HCT116 (cell line): ENCODE results near the gene CARD18. TPM values are rescaled to one million over a fixed set of nuclear protein-coding genes. Genes with fewer than 3 reads are reported as not detected.
"Not testable (repeated sequence)": the region's sequence is repeated elsewhere in the genome, so short reads cannot be mapped to it uniquely, and the experiment has no call there.

Experiments
- ATAC-seq: fragments of 200-7000 bp; cut with Tn5 transposase; 2 replicates; pipeline ENCODE4 v1.9.1; 2020; ENCODE audit warnings: mild to moderate bottlenecking, moderate library complexity
- BruUV-seq: library from RNA; stranded (reverse); fragments of 400-500 nt; replicated peaks from 2 replicates; lab custom pipeline; 2021; lab: Mats Ljungman, UMichigan
- CTCF ChIA-PET: fragments of 300-600 bp; sonication (Branson Sonifier 250); formaldehyde crosslinking; loops from one replicate; lab custom pipeline; 2021; ENCODE audit warnings: antibody characterized with exemption; lab: Charles Lee
- POLR2A ChIA-PET: fragments of 300-600, 350-600 bp; sonication (Branson Sonifier 250); formaldehyde crosslinking; loops from one replicate; lab custom pipeline; 2021; ENCODE audit warnings: antibody characterized with exemption; lab: Charles Lee
- RAD21 ChIA-PET, 2 experiments: fragments of 300-600 bp; sonication (Branson Sonifier 250); formaldehyde crosslinking; loops; one replicate each; lab custom pipeline; 2023; ENCODE audit warnings: low total read pairs in 2 of 2; ENCODE audit not compliant: uncharacterized antibody in 2 of 2, unreplicated experiment in 2 of 2, low non-redundant PET in 1 of 2; lab: Charles Lee
- DNase-seq: peaks from one replicate; pipeline ENCODE4 v3.0.0-alpha.2; 2010; ENCODE audit warnings: low read depth, low spot score
- H2AFZ ChIP-seq: fragments of 200-600 bp; shearing (Covaris generic), sonication (generic); 2 replicates; pipeline ENCODE4 v1.6.1; 2017; ENCODE audit warnings: low read depth, mixed run types, mixed read lengths, antibody characterized with exemption, low read length; ENCODE audit not compliant: poor library complexity, severe bottlenecking
- H3K27ac ChIP-seq: 2 replicates; pipeline ENCODE4 v1.5.1; 2012; ENCODE audit warnings: low read depth, low read length
- H3K27me3 ChIP-seq: fragments of 200-600 bp; sonication (generic); 2 replicates; pipeline ENCODE4 v1.6.1; 2016; ENCODE audit warnings: mixed run types, low read length, mixed read lengths; ENCODE audit not compliant: insufficient read depth
- H3K36me3 ChIP-seq, 2 experiments: fragments of 200-500 bp in 1 of 2; fragments of 200-600 bp in 1 of 2; sonication (Bioruptor generic) in 1 of 2; sonication (generic) in 1 of 2; 2 replicates each; pipeline versions ENCODE4 v1.5.1 to v1.6.1; 2014 to 2016; ENCODE audit warnings: low read length in 2 of 2, inconsistent platforms in 1 of 2, mixed read lengths in 1 of 2, mixed run types in 1 of 2; ENCODE audit not compliant: insufficient read depth in 2 of 2, control insufficient read depth in 1 of 2
- H3K4me1 ChIP-seq, 2 experiments: fragments of 200-600 bp in 1 of 2; sonication (generic) in 1 of 2; 2 replicates each; pipeline versions ENCODE4 v1.5.1 to v1.6.1; 2012 to 2017; ENCODE audit warnings: low read length in 2 of 2, inconsistent platforms in 1 of 2, mild to moderate bottlenecking in 1 of 2, mixed read lengths in 1 of 2, mixed run types in 1 of 2, moderate library complexity in 1 of 2; ENCODE audit not compliant: insufficient read depth in 2 of 2, control insufficient read depth in 1 of 2
- H3K4me2 ChIP-seq: fragments of 200-600 bp; sonication (generic); 2 replicates; pipeline ENCODE4 v1.6.1; 2017; ENCODE audit warnings: mixed run types, low read length, mixed read lengths
- H3K4me3 ChIP-seq, 2 experiments: fragments of 200-600 bp in 1 of 2; sonication (generic) in 1 of 2; replicated peaks in 1 of 2; 2 replicates each; pipeline ENCODE4 v1.5.1; 2011 to 2016; ENCODE audit warnings: low read length in 2 of 2, control low read depth in 1 of 2, low read depth in 1 of 2, mild to moderate bottlenecking in 1 of 2, mixed read lengths in 1 of 2, mixed run types in 1 of 2
- H3K79me2 ChIP-seq: fragments of 200-600 bp; sonication (generic); 2 replicates; pipeline ENCODE4 v1.6.1; 2017; ENCODE audit warnings: mild to moderate bottlenecking, mixed run types, low read length, moderate library complexity, mixed read lengths; ENCODE audit not compliant: insufficient read depth
- H3K9ac ChIP-seq: fragments of 200-600 bp; sonication (generic); 2 replicates; pipeline ENCODE4 v1.6.1; 2016; ENCODE audit warnings: low read length, mixed read lengths
- H3K9me2 ChIP-seq: fragments of 200-600 bp; sonication (generic), shearing (Covaris generic); 2 replicates; pipeline ENCODE4 v1.6.1; 2017; ENCODE audit warnings: mixed run types, mild to moderate bottlenecking, moderate library complexity; ENCODE audit not compliant: insufficient read depth
- H3K9me3 ChIP-seq, 2 experiments: fragments of 200-500 bp in 1 of 2; fragments of 200-600 bp in 1 of 2; sonication (Bioruptor generic) in 1 of 2; sonication (generic) in 1 of 2; 2 replicates each; pipeline ENCODE4 v1.6.1; 2014 to 2017; ENCODE audit warnings: low read length in 2 of 2, mixed read lengths in 2 of 2, inconsistent platforms in 1 of 2, low read depth in 1 of 2, mild to moderate bottlenecking in 1 of 2, mixed run types in 1 of 2, moderate library complexity in 1 of 2; ENCODE audit not compliant: control insufficient read depth in 1 of 2, insufficient read depth in 1 of 2
- H4K20me1 ChIP-seq: fragments of 200-600 bp; sonication (generic), shearing (Covaris generic); 2 replicates; pipeline ENCODE4 v1.6.1; 2017; ENCODE audit warnings: mixed run types, mild to moderate bottlenecking, moderate library complexity; ENCODE audit not compliant: insufficient read depth
- CEBPB ChIP-seq: IDR thresholded peaks from 2 replicates; pipeline ENCODE4 v1.6.1; 2012; ENCODE audit warnings: low read depth
- ELF1 ChIP-seq: IDR thresholded peaks from 2 replicates; pipeline ENCODE4 v1.6.1; 2012; ENCODE audit warnings: low read depth, borderline replicate concordance
- JUND ChIP-seq: IDR thresholded peaks from 2 replicates; pipeline ENCODE4 v1.6.1; 2012
- POLR2A ChIP-seq: IDR thresholded peaks from 2 replicates; pipeline ENCODE4 v1.7.0; 2011; ENCODE audit warnings: borderline replicate concordance; ENCODE audit not compliant: insufficient read depth, insufficient read length; ENCODE audit errors: extremely low read depth
- RAD21 ChIP-seq: IDR thresholded peaks from 2 replicates; pipeline ENCODE4 v1.6.1; 2012; ENCODE audit warnings: low read depth, mild to moderate bottlenecking
- SIN3A ChIP-seq: IDR thresholded peaks from 2 replicates; pipeline ENCODE4 v1.6.1; 2012; ENCODE audit warnings: low read depth
- SP1 ChIP-seq: IDR thresholded peaks from 2 replicates; pipeline ENCODE4 v1.6.1; 2012; ENCODE audit warnings: low read depth
- TCF7L2 ChIP-seq: IDR thresholded peaks from 2 replicates; pipeline ENCODE4 v1.7.0; 2011; ENCODE audit warnings: borderline replicate concordance, inconsistent platforms; ENCODE audit not compliant: insufficient read depth, insufficient read length; ENCODE audit errors: extremely low read depth
- ZFX ChIP-seq: fragments of 450-650 bp; IDR thresholded peaks from 2 replicates; pipeline ENCODE4 v1.6.1; 2017
- intact Hi-C: fragments of 100-400 bp; cut with micrococcal nuclease; formaldehyde crosslinking; loops from 2 replicates; pipeline ENCODE4 v1.10.0; 2022
- total RNA-seq: library from RNA; stranded (reverse); gene quantifications from one replicate; pipeline ENCODE4 v1.2.1, GENCODE V29; 2021; ENCODE audit not compliant: unreplicated experiment
- TF ChIP-seq, protein P1 (sequence below), 3 experiments: fragments of 200-600 bp in 1 of 3; sonication (generic) in 1 of 3; IDR thresholded peaks in 2 of 3; conservative IDR thresholded peaks in 1 of 3; 2 replicates each; pipeline ENCODE4 v1.5.1; 2012 to 2017; ENCODE audit warnings: low read depth in 2 of 3, low read length in 2 of 3, antibody characterized with exemption in 1 of 3, borderline replicate concordance in 1 of 3, control low read depth in 1 of 3, mild to moderate bottlenecking in 1 of 3, mixed read lengths in 1 of 3, mixed run types in 1 of 3, moderate library complexity in 1 of 3; ENCODE audit not compliant: insufficient read depth in 1 of 3
- TF ChIP-seq, protein P2 (sequence below): IDR thresholded peaks from 2 replicates; pipeline ENCODE4 v1.6.1; 2012
- TF ChIP-seq, protein P3 (sequence below): IDR thresholded peaks from 2 replicates; pipeline ENCODE4 v1.6.1; 2012

The CARD18 gene
- total RNA-seq, 1 experiment from 2014 or later, result not detected

DNA sequence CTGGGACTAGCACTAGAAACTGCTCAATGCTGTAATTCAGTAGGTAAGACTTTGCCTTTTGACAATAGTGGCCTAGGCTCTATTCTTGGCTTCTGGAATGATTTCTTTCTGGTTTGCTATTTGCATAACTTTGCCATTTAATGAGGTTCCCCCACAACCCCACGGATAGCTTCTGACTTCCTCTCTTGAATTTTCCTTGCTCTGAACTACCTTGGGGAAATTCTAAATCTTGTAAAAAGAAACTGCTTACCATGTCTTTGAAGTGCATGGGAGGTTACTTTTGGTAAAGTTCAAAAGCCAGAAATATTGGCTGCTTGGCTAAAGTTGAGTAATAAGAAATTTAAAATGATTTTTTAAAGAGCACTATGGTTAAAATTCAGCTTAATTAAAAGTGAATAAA, 35.3 kb downstream of the CARD18 start (continued):
- TF ChIP-seq SIN3A (no peak), SP1 (no peak), RAD21 (no peak), ZFX (no peak), CEBPB (no peak), JUND (no peak), POLR2A (no peak)
- TF ChIP-seq, protein P1, sequence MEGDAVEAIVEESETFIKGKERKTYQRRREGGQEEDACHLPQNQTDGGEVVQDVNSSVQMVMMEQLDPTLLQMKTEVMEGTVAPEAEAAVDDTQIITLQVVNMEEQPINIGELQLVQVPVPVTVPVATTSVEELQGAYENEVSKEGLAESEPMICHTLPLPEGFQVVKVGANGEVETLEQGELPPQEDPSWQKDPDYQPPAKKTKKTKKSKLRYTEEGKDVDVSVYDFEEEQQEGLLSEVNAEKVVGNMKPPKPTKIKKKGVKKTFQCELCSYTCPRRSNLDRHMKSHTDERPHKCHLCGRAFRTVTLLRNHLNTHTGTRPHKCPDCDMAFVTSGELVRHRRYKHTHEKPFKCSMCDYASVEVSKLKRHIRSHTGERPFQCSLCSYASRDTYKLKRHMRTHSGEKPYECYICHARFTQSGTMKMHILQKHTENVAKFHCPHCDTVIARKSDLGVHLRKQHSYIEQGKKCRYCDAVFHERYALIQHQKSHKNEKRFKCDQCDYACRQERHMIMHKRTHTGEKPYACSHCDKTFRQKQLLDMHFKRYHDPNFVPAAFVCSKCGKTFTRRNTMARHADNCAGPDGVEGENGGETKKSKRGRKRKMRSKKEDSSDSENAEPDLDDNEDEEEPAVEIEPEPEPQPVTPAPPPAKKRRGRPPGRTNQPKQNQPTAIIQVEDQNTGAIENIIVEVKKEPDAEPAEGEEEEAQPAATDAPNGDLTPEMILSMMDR (IDR thresholded peaks at IDR 0.05 in 2 of 3, conservative IDR thresholded peaks at IDR 0.05 in 1 of 3; ENCODE audit: borderline replicate concordance in 1 of 3, insufficient read depth in 1 of 3, low read depth in 2 of 3, low read length in 2 of 3), result no peak

DNA sequence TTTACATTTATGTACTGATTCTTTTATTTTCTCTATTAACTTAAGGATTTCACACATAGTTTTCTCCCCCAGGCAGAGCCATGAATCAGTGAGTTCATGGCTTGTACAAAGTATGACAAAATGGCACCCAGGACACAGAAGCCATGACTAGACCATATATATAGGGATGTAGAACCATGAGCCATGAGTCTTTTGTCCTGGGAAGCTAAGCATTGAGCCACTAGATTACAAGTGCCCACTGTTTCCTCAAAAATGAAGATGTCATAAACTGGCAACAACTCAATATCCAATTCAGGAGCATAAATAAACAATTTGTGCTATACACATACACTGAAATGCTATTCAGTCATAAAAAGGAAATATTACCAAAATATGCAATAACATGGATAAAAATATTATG, 36.2 kb downstream of the CARD18 start:
- CTCF ChIA-PET, result no interaction called here
- DNase-seq, result no peak
- Histone ChIP-seq H4K20me1 (no peaks in the 10 kb centered on the region), H3K4me2 (no peak overlapping the region), H3K4me1 (peaks cover 0 to 6% of the 10 kb centered on the region in 2 experiments; a peak in 1 of 4 replicates), H3K27ac (no peak overlapping the region), H3K9ac (no peak overlapping the region), H3K4me3 (no peak overlapping the region), H3K9me3 (no peaks in the 10 kb centered on the region), H3K36me3 (no peaks in the 10 kb centered on the region), H2AFZ (no peak overlapping the region), H3K79me2 (no peaks in the 10 kb centered on the region), H3K9me2 (no peaks in the 10 kb centered on the region), H3K27me3 (no peaks in the 10 kb centered on the region)
- RAD21 ChIA-PET, result no interaction called here
- no TSS peak for BruUV-seq
- TF ChIP-seq RAD21, result no peak
- TF ChIP-seq, protein P2, sequence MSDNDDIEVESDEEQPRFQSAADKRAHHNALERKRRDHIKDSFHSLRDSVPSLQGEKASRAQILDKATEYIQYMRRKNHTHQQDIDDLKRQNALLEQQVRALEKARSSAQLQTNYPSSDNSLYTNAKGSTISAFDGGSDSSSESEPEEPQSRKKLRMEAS, result no peak
- TF ChIP-seq TCF7L2, result no peak
- no peak for TF ChIP-seq POLR2A
- TF ChIP-seq, protein P3, sequence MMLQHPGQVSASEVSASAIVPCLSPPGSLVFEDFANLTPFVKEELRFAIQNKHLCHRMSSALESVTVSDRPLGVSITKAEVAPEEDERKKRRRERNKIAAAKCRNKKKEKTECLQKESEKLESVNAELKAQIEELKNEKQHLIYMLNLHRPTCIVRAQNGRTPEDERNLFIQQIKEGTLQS, result no peak
- TF ChIP-seq SP1, result no peak
- no peak for TF ChIP-seq ELF1
- no peak for ATAC-seq
- intact Hi-C loops, result no loop called here
- POLR2A ChIA-PET, result no interaction called here

DNA sequence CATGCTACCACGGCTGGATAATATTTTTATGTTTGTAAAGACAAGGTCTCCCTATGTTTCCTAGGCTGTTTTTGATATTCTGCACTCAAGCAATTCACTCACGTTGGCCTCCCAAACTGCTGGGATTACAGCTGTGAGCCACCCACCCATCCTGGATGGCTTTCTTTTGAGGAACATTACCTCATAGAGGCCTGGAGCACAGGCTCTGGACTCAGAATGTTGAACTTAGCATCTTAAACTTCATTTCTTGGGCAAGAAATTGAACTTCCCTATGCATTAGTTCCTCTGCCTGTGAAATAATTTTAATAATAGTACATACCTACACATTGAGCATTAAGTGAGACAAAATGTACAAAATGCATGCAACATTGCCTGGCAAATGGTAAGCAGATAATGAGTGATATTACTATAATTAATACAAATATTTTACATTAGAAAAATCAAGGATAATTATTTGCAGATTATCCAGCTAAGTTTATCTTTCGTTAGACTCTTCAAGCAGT, 37.4 kb downstream of the CARD18 start:
- DNase-seq, intact Hi-C loops, H3K9me3 ChIP-seq, CTCF ChIA-PET, H4K20me1 ChIP-seq, POLR2A ChIA-PET, ATAC-seq, H3K27ac ChIP-seq, BruUV-seq, H3K9ac ChIP-seq, RAD21 ChIA-PET, H2AFZ ChIP-seq, H3K4me3 ChIP-seq, H3K27me3 ChIP-seq, H3K4me2 ChIP-seq, H3K9me2 ChIP-seq, H3K36me3 ChIP-seq, H3K79me2 ChIP-seq, H3K4me1 ChIP-seq: not testable (repeated sequence)
